Measurements from ENCODE around the gene SFXN2. TPM values are rescaled to one million over a fixed set of nuclear protein-coding genes. Genes with fewer than 3 reads are reported as not detected.
A peak's percentile ranks its signal among the peaks of the same experiment; 100 is the strongest.
"Not testable (repeated sequence)": the region's sequence is repeated elsewhere in the genome, so short reads cannot be mapped to it uniquely, and the experiment has no call there.

SFXN2 gene
- total and polyA plus RNA-seq, 9 donors, result 6.2 to 31.2 (median 15.4) TPM

DNA sequence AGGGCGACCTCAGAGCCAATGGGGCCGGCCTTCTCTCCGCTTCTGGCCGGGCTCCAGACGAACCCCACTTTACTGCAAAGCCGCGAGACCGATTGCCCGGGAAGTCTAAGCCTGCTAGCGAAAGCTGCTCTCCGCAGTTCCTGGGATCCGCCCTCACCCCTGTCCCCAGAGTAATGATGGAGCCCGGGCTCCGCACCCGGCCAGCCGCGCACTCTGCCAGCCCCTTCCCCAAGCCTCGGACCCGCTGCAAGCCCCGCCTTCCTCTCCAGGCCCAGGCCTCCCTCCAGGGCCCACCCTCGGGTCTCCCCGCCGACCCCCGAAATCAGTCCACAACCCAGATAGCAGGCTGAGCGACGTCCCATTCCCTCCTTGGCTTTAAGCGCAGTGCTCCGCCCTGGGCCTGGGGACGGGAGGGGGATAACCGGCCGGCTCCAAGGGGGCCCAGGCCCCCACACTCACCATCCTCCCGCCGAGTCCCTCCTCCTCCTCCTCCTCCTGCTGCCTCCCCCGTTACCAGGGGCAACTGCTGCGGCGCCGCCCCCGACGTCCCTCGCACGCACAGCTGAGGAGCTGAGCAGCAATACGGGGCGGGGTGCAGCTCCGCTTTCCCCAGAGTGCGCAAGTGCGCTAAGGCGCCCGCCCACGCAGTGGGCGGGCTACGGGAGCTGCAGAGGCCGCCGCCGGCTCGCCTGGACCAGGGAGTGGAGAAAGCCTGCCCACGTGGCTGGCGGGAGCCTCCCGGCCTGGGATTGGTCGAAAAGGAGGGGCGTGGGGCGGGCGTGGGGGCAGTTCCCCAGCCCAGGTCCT lies 419 bp upstream of the SFXN2 start, which contains the start of gene ARL3:
TSS of gene ARL3 (minus strand) at position 584 of the 807 bp plus-strand sequence. CDS start at position 462, 122 bp downstream.
- Histone ChIP-seq H3K27ac (peak within 1 kb of the TSS; percentile 82 to 90), H3K36me3 (no peaks in the 10 kb centered on the region), H3K9me3 (no peaks in the 10 kb centered on the region), H3K4me3 (peak within 1 kb of the TSS; percentile 67), H3K27me3 (no peaks in the 10 kb centered on the region), H3K4me1 (ENCODE audit: insufficient read depth) (peaks cover 11% of the 10 kb centered on the region)
- WGBS, 3 donors, result 0% methylated on average over 43 to 62 of the region's 62 CpGs
- TF ChIP-seq, protein P1, sequence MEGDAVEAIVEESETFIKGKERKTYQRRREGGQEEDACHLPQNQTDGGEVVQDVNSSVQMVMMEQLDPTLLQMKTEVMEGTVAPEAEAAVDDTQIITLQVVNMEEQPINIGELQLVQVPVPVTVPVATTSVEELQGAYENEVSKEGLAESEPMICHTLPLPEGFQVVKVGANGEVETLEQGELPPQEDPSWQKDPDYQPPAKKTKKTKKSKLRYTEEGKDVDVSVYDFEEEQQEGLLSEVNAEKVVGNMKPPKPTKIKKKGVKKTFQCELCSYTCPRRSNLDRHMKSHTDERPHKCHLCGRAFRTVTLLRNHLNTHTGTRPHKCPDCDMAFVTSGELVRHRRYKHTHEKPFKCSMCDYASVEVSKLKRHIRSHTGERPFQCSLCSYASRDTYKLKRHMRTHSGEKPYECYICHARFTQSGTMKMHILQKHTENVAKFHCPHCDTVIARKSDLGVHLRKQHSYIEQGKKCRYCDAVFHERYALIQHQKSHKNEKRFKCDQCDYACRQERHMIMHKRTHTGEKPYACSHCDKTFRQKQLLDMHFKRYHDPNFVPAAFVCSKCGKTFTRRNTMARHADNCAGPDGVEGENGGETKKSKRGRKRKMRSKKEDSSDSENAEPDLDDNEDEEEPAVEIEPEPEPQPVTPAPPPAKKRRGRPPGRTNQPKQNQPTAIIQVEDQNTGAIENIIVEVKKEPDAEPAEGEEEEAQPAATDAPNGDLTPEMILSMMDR (IDR thresholded peaks at IDR 0.05), result peak in 2 of 3 donors; percentile 37 to 52
- peak; percentile 86 for TF ChIP-seq POLR2A (IDR thresholded peaks at IDR 0.05)
- TF ChIP-seq EP300 (IDR thresholded peaks at IDR 0.05), result peak; percentile 39
- peak; percentile 97 to 99 (median 98) for DNase-seq
- intact Hi-C loops (cut with DNase I), result loop anchor here in 3 of 4 donors (2.0 to 10.0 kb wide), 5 partner anchors 37 to 209 kb away; partner anchors contain the start of genes TRIM8 (in 2 of the 3), ACTR1A (in 1 of the 3) and SUFU (in 1 of the 3)

DNA sequence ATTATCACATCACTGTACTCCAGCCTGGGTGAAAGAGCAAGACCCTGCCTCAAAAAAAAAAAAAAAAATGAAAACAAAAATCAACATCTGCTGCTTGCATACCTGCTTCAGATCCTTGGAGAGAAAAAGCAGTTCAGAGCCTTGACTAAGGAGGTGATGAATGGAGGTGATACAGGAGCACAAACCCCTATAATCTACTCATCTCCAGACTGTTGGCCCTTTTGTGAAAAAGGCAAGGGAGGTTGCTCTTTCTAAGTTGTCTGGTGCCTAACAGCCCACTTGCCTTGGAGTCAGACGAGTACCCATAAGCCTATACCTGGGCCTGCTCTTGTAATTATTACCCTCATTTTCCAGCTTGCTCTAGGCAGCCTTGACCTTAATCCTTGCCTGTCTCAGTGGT lies 1.4 kb downstream of the SFXN2 start:
- Histone ChIP-seq H3K27me3 (no peaks in the 10 kb centered on the region), H3K4me3 (no peak overlapping the region), H3K27ac (peak overlapping the region in 1 of 2 donors; percentile 74), H3K4me1 (ENCODE audit: insufficient read depth) (peaks cover 12% of the 10 kb centered on the region), H3K36me3 (no peaks in the 10 kb centered on the region), H3K9me3 (no peaks in the 10 kb centered on the region)
- DNase-seq, result no peak
- WGBS, 3 donors, result 75 to 83% (median 78%) methylated on average over 1 of the region's 1 CpG
- intact Hi-C loops (cut with DNase I), result loop anchor here in 3 of 4 donors (2.0 to 10.0 kb wide), 3 partner anchors 71 to 211 kb away; partner anchors contain the start of genes TRIM8 (in 2 of the 3), ACTR1A (in 1 of the 3) and SUFU (in 1 of the 3)
- TF ChIP-seq, protein P1 (IDR thresholded peaks at IDR 0.05), result no peak
- TF ChIP-seq POLR2A (IDR thresholded peaks at IDR 0.05), result no peak

DNA sequence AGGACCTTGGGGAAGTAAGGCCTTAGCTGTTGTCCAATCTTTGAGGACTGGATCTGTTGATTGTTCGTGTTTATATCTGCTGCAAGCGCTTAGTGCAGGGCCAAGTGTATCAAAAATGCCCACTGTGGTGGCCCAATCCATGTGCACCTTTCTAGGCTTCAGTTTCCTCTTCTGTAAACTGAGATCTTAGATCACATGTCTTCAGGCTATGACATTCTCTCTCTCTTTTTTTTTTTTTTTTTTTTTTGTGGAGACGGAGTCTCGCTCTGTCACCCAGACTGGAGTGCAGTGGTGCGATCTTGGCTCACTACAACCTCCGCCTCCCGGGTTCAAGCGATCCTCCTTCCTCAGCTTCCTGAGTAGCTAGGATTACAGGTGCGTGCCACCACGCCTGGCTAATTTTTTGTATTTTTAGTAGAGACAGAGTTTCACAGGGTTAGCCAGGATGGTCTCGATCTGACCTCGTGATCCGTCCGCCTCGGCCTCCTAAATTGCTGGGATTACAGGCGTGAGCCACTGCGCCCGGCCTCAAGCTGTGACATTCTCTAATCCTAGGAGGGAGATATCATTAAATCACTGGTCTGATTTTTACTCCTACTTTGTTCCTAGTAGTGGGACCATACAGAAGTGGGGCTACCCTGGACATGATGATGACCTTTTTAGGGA lies 2.6 kb downstream of the SFXN2 start:
- 91 to 95% (median 94%) methylated on average over 18 of the region's 18 CpGs for WGBS, 3 donors
- H3K4me3 ChIP-seq, DNase-seq, H3K27ac ChIP-seq, H3K9me3 ChIP-seq, H3K27me3 ChIP-seq, H3K36me3 ChIP-seq: not testable (repeated sequence)
- intact Hi-C loops (cut with DNase I), result loop anchor here in 2 of 4 donors (10.0 kb wide), 2 partner anchors 72 to 212 kb away; partner anchors contain the start of genes ACTR1A (in 1 of the 2), SUFU (in 1 of the 2) and TRIM8 (in 1 of the 2)
- peaks cover 12% of the 10 kb centered on the region for H3K4me1 ChIP-seq (ENCODE audit: insufficient read depth)

DNA sequence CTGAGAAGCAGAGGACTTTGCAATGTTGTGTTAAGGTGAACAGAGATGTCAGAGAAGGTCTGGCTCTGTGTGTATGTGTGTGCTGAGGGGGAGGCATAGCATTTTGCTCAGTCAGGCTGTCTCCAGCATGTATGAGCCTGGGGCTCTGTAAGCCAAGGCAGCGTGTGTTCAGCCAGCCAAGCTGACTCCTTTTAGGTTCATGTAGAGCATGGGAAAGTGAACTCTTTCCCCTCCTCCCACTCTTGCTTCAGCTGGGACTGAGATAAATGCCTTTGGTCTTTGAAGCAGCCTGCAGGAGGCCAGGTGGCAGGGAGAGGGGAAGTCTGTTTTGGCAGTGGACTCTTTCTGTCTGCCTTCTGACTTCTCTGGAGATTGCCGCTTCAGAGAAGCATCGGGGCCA lies 3.8 kb downstream of the SFXN2 start:
- Histone ChIP-seq H3K36me3 (no peaks in the 10 kb centered on the region), H3K4me1 (ENCODE audit: insufficient read depth) (peaks cover 12% of the 10 kb centered on the region), H3K4me3 (no peak overlapping the region), H3K27ac (peak overlapping the region in 1 of 2 donors; percentile 67), H3K9me3 (no peaks in the 10 kb centered on the region), H3K27me3 (no peaks in the 10 kb centered on the region)
- intact Hi-C loops (cut with DNase I), result loop anchor here in 2 of 4 donors (10.0 kb wide), 2 partner anchors 73 to 213 kb away; partner anchors contain the start of genes ACTR1A (in 1 of the 2), SUFU (in 1 of the 2) and TRIM8 (in 1 of the 2)
- WGBS, 3 donors, result 4 to 19% (median 10%) methylated on average over 3 of the region's 3 CpGs
- DNase-seq, result peak; percentile 55 to 84 (median 64)
- TF ChIP-seq, protein P1 (IDR thresholded peaks at IDR 0.05), result no peak
- TF ChIP-seq EP300 (IDR thresholded peaks at IDR 0.05) (no peak), POLR2A (IDR thresholded peaks at IDR 0.05) (no peak)

Data from ovary (tissue), 9 donors.